CD14-positive monocyte (primary cell): ENCODE data around the gene GNPAT. TPM values are rescaled to one million over a fixed set of nuclear protein-coding genes. Genes with fewer than 3 reads are reported as not detected.

Experiments
- DNase-seq, 3 donors: peaks; one replicate each; pipeline ENCODE4 v3.0.0-alpha.2; 2011 to 2022
- H2AFZ ChIP-seq: 2 replicates; pipeline ENCODE4 v1.6.0; 2012; ENCODE audit warnings: mild to moderate bottlenecking, low read depth, low read length, inconsistent platforms; ENCODE audit not compliant: insufficient read depth, poor library complexity, severe bottlenecking
- H3K27ac ChIP-seq, 2 donors: 1 replicate in 1 of 2; 2 replicates in 1 of 2; pipeline ENCODE4 v1.5.1; 2012 to 2013; ENCODE audit warnings: low read length in 2 of 2, control low read depth in 1 of 2, inconsistent platforms in 1 of 2, low read depth in 1 of 2, mild to moderate bottlenecking in 1 of 2
- H3K27me3 ChIP-seq, 2 donors: one replicate each; pipeline versions ENCODE4 v1.6.0 to v1.6.1; 2011 to 2013; ENCODE audit warnings: low read length in 2 of 2; ENCODE audit not compliant: control insufficient read depth in 2 of 2, insufficient read depth in 2 of 2
- H3K36me3 ChIP-seq, 2 donors: replicated peaks in 1 of 2; 1 replicate in 1 of 2; 2 replicates in 1 of 2; pipeline versions ENCODE4 v1.5.1 to v1.6.1; 2012 to 2013; ENCODE audit warnings: low read length in 2 of 2, control low read depth in 1 of 2, inconsistent platforms in 1 of 2, mild to moderate bottlenecking in 1 of 2; ENCODE audit not compliant: insufficient read depth in 2 of 2, control insufficient read depth in 1 of 2
- H3K4me1 ChIP-seq, 2 donors: 1 replicate in 1 of 2; 2 replicates in 1 of 2; pipeline versions ENCODE4 v1.5.1 to v1.6.1; 2012 to 2013; ENCODE audit warnings: low read length in 2 of 2, control low read depth in 1 of 2, inconsistent platforms in 1 of 2, mild to moderate bottlenecking in 1 of 2, moderate library complexity in 1 of 2; ENCODE audit not compliant: insufficient read depth in 2 of 2, control insufficient read depth in 1 of 2
- H3K4me2 ChIP-seq: replicated peaks from 2 replicates; pipeline ENCODE3; 2012; ENCODE audit warnings: low read length, moderate library complexity, mild to moderate bottlenecking; ENCODE audit not compliant: poor library complexity, severe bottlenecking; ENCODE audit errors: extremely low read depth
- H3K4me3 ChIP-seq, 3 experiments: fragments of 200-600 bp in 1 of 3; sonication (generic) in 1 of 3; replicated peaks in 1 of 3; 1 replicate in 2 of 3; 2 replicates in 1 of 3; pipeline ENCODE4 v1.5.1; 2011 to 2013; ENCODE audit warnings: low read length in 3 of 3, mild to moderate bottlenecking in 3 of 3, control low read depth in 2 of 3, low read depth in 2 of 3, inconsistent platforms in 1 of 3, moderate library complexity in 1 of 3
- H3K79me2 ChIP-seq: 2 replicates; pipeline ENCODE4 v1.6.0; 2012; ENCODE audit warnings: mild to moderate bottlenecking, control low read depth, inconsistent platforms, low read length, moderate library complexity; ENCODE audit not compliant: insufficient read depth
- H3K9ac ChIP-seq: 2 replicates; pipeline ENCODE4 v1.6.0; 2017; ENCODE audit warnings: low read length, mild to moderate bottlenecking; ENCODE audit not compliant: insufficient read depth, poor library complexity, severe bottlenecking
- H3K9me3 ChIP-seq, 2 donors: replicated peaks in 1 of 2; 1 replicate in 1 of 2; 2 replicates in 1 of 2; pipeline versions ENCODE4 v1.5.1 to v1.6.1; 2012 to 2013; ENCODE audit warnings: low read length in 2 of 2, control low read depth in 1 of 2; ENCODE audit not compliant: control insufficient read depth in 1 of 2, insufficient read depth in 1 of 2
- H4K20me1 ChIP-seq: 2 replicates; pipeline ENCODE4 v1.6.0; 2012; ENCODE audit warnings: mild to moderate bottlenecking, low read length, control low read depth, moderate library complexity; ENCODE audit not compliant: insufficient read depth
- H3K27ac Mint-ChIP-seq, 7 donors: one replicate each; pipeline ENCODE4 v1.8.0; 2020; ENCODE audit warnings: mild to moderate bottlenecking in 7 of 7, mixed read lengths in 7 of 7, moderate library complexity in 6 of 7, inconsistent platforms in 2 of 7
- H3K27me3 Mint-ChIP-seq, 3 donors: one replicate each; pipeline ENCODE4 v1.8.0; 2021 to 2022; ENCODE audit warnings: low read depth in 3 of 3, mild to moderate bottlenecking in 3 of 3, mixed read lengths in 3 of 3, moderate library complexity in 3 of 3, inconsistent platforms in 1 of 3
- H3K36me3 Mint-ChIP-seq, 2 donors: one replicate each; pipeline ENCODE4 v1.8.0; 2020; ENCODE audit warnings: mixed read lengths in 2 of 2, inconsistent platforms in 1 of 2, mild to moderate bottlenecking in 1 of 2
- H3K4me1 Mint-ChIP-seq: one replicate; pipeline ENCODE4 v1.8.0; 2020; ENCODE audit warnings: mild to moderate bottlenecking, mixed read lengths
- H3K4me3 Mint-ChIP-seq, 2 donors: one replicate each; pipeline ENCODE4 v1.8.0; 2020; ENCODE audit warnings: mild to moderate bottlenecking in 2 of 2, mixed read lengths in 2 of 2, moderate library complexity in 1 of 2
- H3K9me3 Mint-ChIP-seq, 7 donors: one replicate each; pipeline ENCODE4 v1.8.0; 2020 to 2022; ENCODE audit warnings: mixed read lengths in 7 of 7, mild to moderate bottlenecking in 6 of 7, moderate library complexity in 6 of 7, inconsistent platforms in 2 of 7
- CTCF ChIP-seq: fragments of 200-600 bp; IDR thresholded peaks from one replicate; pipeline ENCODE4 v1.8.0; 2022; ENCODE audit warnings: antibody characterized with exemption, mild to moderate bottlenecking
- WGBS: methylation state at CpG from one replicate; pipeline ENCODE4 v1.1.5; 2013; ENCODE audit warnings: missing lambda C conversion rate; ENCODE audit not compliant: insufficient coverage; 5-methylcytosine and 5-hydroxymethylcytosine counted together
- intact Hi-C, 2 donors: fragments of 100-400 bp; cut with micrococcal nuclease; formaldehyde crosslinking; loops; one replicate each; pipeline versions ENCODE4 v1.15.0 to v1.15.1; 2023
- polyA plus RNA-seq, 3 donors: library from polyadenylated mRNA; depleted of rRNA in 1 of 3; unstranded in 2 of 3; stranded (reverse) in 1 of 3; fragments of 300-500 nt in 2 of 3; fragments of >200 nt in 1 of 3; fragmentation: Illumina TruSeq in 2 of 3; gene quantifications; 1 replicate in 2 of 3; 2 replicates in 1 of 3; pipeline ENCODE4 v1.2.3, GENCODE V29; 2012 to 2021

GNPAT gene
- polyA plus RNA-seq, 3 donors = 20.8 to 40.3 (median 34.8) TPM

- DNase-seq = no peak
- Histone ChIP-seq H2AFZ (no peak overlapping the region), H3K9me3 (no peaks in the 10 kb centered on the region), H3K4me3 (no peak overlapping the region), H3K36me3 (peaks cover 68 to 93% of the 10 kb centered on the region in 2 donors), H3K4me1 (no peaks in the 10 kb centered on the region), H3K9ac (no peak overlapping the region), H3K27me3 (no peaks in the 10 kb centered on the region), H3K4me2 (no peak overlapping the region), H4K20me1 (no peaks in the 10 kb centered on the region), H3K79me2 (no peaks in the 10 kb centered on the region), H3K27ac (no peak overlapping the region)
- H3K4me1 Mint-ChIP-seq = peaks cover 3% of the 10 kb centered on the region
- no peak overlapping the region for H3K4me3 Mint-ChIP-seq
- intact Hi-C loops = no loop called here
- WGBS = 94% methylated on average over 7 of the region's 8 CpGs
- peaks cover 0 to 4% (median 0%) of the 10 kb centered on the region in 7 donors for H3K9me3 Mint-ChIP-seq
- H3K36me3 Mint-ChIP-seq = peaks cover 70 to 92% of the 10 kb centered on the region in 2 donors
- H3K27me3 Mint-ChIP-seq = no peaks in the 10 kb centered on the region
- TF ChIP-seq CTCF = no peak
- peak overlapping the region in 1 of 7 donors; percentile 37 for H3K27ac Mint-ChIP-seq
Observed at GRCh38 chr1:231274119-231274825, 33.3 kb downstream of the GNPAT start.

- Histone ChIP-seq H3K9me3 (no peaks in the 10 kb centered on the region), H3K27me3 (no peaks in the 10 kb centered on the region), H3K36me3 (peaks cover 42 to 54% of the 10 kb centered on the region in 2 donors), H3K4me3 (no peak overlapping the region), H4K20me1 (no peaks in the 10 kb centered on the region), H3K79me2 (no peaks in the 10 kb centered on the region), H3K4me1 (no peaks in the 10 kb centered on the region), H2AFZ (no peak overlapping the region), H3K9ac (no peak overlapping the region), H3K4me2 (no peak overlapping the region), H3K27ac (no peak overlapping the region)
- intact Hi-C loops = no loop called here
- Mint-ChIP-seq H3K36me3 (peaks cover 39 to 54% of the 10 kb centered on the region in 2 donors), H3K27me3 (peaks cover 0 to 3% (median 0%) of the 10 kb centered on the region in 3 donors), H3K4me3 (no peak overlapping the region), H3K4me1 (peaks cover 4% of the 10 kb centered on the region), H3K27ac (no peak overlapping the region), H3K9me3 (peaks cover 0 to 4% (median 2%) of the 10 kb centered on the region in 7 donors)
- WGBS = 100% methylated on average over 5 of the region's 9 CpGs
- DNase-seq = no peak
- no peak for TF ChIP-seq CTCF
Observed at GRCh38 chr1:231278100-231278790, 37.2 kb downstream of the GNPAT start.
